Keratinocyte (primary cell): ENCODE results near the gene FSTL3.

Experiments
- EZH2 ChIP-seq: IDR thresholded peaks from one replicate; pipeline ENCODE4 v1.6.1; 2012; ENCODE audit warnings: inconsistent platforms, mild to moderate bottlenecking, low read length, moderate library complexity
- TF ChIP-seq, protein P1 (sequence below), 3 experiments: IDR thresholded peaks in 1 of 3; conservative IDR thresholded peaks in 1 of 3; optimal IDR thresholded peaks in 1 of 3; 2 replicates in 2 of 3; 3 replicates in 1 of 3; pipeline versions ENCODE3 to v1.5.1; 2011; ENCODE audit warnings: low read length in 3 of 3, mild to moderate bottlenecking in 3 of 3, moderate library complexity in 2 of 3, control low read depth in 1 of 3, inconsistent platforms in 1 of 3; ENCODE audit not compliant: insufficient read depth in 2 of 3; ENCODE audit errors: extremely low read depth in 1 of 3

DNA sequence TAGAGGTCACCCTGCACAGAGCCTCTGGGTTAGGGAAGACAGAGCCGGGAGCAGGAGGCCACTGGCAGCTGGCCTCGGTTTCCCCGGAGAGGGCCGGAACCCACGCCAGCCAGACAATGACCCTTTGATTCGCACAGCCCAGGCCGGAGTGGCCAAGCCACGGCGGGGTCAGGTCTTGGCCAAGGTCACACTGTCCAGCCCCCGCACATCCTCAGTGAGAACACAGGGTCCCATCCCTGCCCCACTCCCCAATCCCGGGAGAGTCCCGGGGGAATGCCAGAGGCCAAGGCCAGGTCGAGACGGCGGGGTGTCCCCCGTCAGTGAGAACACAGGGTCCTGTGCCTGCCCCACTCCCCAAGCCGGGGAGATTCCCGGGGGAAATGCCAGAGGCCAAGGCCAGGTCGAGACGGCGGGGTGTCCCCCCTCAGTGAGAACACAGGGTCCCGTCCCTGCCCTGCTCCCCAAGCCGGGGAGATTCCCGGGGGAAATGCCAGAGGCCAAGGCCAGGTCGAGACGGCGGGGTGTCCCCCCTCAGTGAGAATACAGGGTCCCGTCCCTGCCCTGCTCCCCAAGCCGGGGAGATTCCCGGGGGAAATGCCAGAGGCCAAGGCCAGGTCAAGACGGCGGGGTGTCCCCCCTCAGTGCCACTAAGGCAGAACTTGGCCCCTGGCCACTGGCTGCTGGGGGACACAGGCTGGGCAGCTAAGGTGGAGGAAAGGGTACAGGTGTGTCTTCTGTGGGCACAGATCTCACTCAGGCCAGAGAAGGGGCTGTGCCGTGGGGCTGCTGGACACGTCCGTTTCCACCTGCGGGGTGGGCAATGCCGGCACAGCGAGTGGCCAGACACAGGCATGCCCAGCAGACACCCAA, 1.7 kb upstream of the FSTL3 start:
- TF ChIP-seq, protein P1, sequence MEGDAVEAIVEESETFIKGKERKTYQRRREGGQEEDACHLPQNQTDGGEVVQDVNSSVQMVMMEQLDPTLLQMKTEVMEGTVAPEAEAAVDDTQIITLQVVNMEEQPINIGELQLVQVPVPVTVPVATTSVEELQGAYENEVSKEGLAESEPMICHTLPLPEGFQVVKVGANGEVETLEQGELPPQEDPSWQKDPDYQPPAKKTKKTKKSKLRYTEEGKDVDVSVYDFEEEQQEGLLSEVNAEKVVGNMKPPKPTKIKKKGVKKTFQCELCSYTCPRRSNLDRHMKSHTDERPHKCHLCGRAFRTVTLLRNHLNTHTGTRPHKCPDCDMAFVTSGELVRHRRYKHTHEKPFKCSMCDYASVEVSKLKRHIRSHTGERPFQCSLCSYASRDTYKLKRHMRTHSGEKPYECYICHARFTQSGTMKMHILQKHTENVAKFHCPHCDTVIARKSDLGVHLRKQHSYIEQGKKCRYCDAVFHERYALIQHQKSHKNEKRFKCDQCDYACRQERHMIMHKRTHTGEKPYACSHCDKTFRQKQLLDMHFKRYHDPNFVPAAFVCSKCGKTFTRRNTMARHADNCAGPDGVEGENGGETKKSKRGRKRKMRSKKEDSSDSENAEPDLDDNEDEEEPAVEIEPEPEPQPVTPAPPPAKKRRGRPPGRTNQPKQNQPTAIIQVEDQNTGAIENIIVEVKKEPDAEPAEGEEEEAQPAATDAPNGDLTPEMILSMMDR (optimal IDR thresholded peaks at IDR 0.05 in 1 of 3, IDR thresholded peaks at IDR 0.05 in 1 of 3, conservative IDR thresholded peaks at IDR 0.05 in 1 of 3; ENCODE audit: extremely low read depth in 1 of 3, insufficient read depth in 2 of 3, low read length in 3 of 3): no peak
- no peak for TF ChIP-seq EZH2
